Stimulated activated CD4-positive, alpha-beta T cell treated with anti-CD3 and anti-CD28 coated beads, Interleukin-12 subunit alpha, Interleukin-12 subunit beta, amount 100 ng/mL, for 24 hours (primary cell): Measurements from ENCODE around the gene CANT1.
"Not testable (repeated sequence)": the region's sequence is repeated elsewhere in the genome, so short reads cannot be mapped to it uniquely, and the experiment has no call there.

Experiments used
- DNase-seq, 2 experiments: peaks; one replicate each; pipeline ENCODE4 v3.0.0-alpha.2; 2020; ENCODE audit warnings: low read depth in 2 of 2

The CANT1 gene

GRCh38 chr17:79027274-79027924, 17.8 kb upstream of the CANT1 start:
- no peak for DNase-seq

- DNase-seq: no peak
These were observed 17.1 kb upstream of the CANT1 start for GRCh38 chr17:79026376-79027273.

GRCh38 chr17:79024901-79025737, 15.6 kb upstream of the CANT1 start:
- DNase-seq: no peak

- no peak for DNase-seq
These were observed 14.6 kb upstream of the CANT1 start, which contains the start of gene C1QTNF1 for GRCh38 chr17:79023886-79024771. TSS of gene C1QTNF1 (plus strand) at chr17:79024169. CDS start at chr17:79043969, 19,800 bp downstream.

- DNase-seq: no peak
These were observed 13.7 kb upstream of the CANT1 start for GRCh38 chr17:79023180-79023705.

GRCh38 chr17:79022507-79022991, 13.0 kb upstream of the CANT1 start:
- no peak for DNase-seq

- not testable (repeated sequence) for DNase-seq
These were observed 12.4 kb upstream of the CANT1 start for GRCh38 chr17:79021929-79022328.

GRCh38 chr17:79020631-79021301, 11.2 kb upstream of the CANT1 start:
- no peak for DNase-seq

- DNase-seq: no peak
These were observed 10.3 kb upstream of the CANT1 start for GRCh38 chr17:79019632-79020584.

- no peak for DNase-seq
These were observed 9.7 kb upstream of the CANT1 start for GRCh38 chr17:79019261-79019631.

- no peak for DNase-seq
These were observed 8.8 kb upstream of the CANT1 start for GRCh38 chr17:79018370-79018695.

- DNase-seq: no peak
These were observed 8.2 kb upstream of the CANT1 start for GRCh38 chr17:79017546-79018369.

- DNase-seq: no peak
These were observed 4.7 kb upstream of the CANT1 start for GRCh38 chr17:79014158-79014758.

- DNase-seq: no peak
These were observed 3.1 kb upstream of the CANT1 start for GRCh38 chr17:79012563-79013134.

- no peak for DNase-seq
These were observed 2.0 kb upstream of the CANT1 start for GRCh38 chr17:79011451-79012147.

GRCh38 chr17:79010304-79010646, 711 bp upstream of the CANT1 start:
- no peak for DNase-seq
